HepG2 (cell line): Measurements from ENCODE around the gene RSAD2. TPM values are rescaled to one million over a fixed set of nuclear protein-coding genes. Genes with fewer than 3 reads are reported as not detected.

Source experiments
- ELF1 ChIP-seq: sonication (generic); formaldehyde crosslinking; IDR thresholded peaks from 2 replicates; pipeline ENCODE4 v1.4.0; 2020; ENCODE audit warnings: missing genetic modification reagents
- FOXK2 ChIP-seq: fragments of 450-650 bp; IDR thresholded peaks from 2 replicates; pipeline ENCODE4 v1.6.1; 2016
- GRHL1 ChIP-seq: sonication (generic); formaldehyde crosslinking; conservative IDR thresholded peaks from 2 replicates; pipeline ENCODE4 v1.8.0; 2022; ENCODE audit warnings: missing genetic modification reagents
- HNRNPH1 ChIP-seq: fragments of 200-400 bp; formaldehyde crosslinking; optimal IDR thresholded peaks from 2 replicates; pipeline ENCODE3; 2017; ENCODE audit warnings: mild to moderate bottlenecking, low read depth, low read length
- RXRB ChIP-seq: IDR thresholded peaks from 2 replicates; pipeline ENCODE4 v1.6.1; 2016; ENCODE audit warnings: borderline replicate concordance, missing genetic modification reagents, missing compliant biosample characterization
- SOX13 ChIP-seq, 3 experiments: fragments of 450-650 bp in 1 of 3; sonication (generic) in 1 of 3; formaldehyde crosslinking in 1 of 3; IDR thresholded peaks in 2 of 3; conservative IDR thresholded peaks in 1 of 3; 2 replicates each; pipeline versions ENCODE4 v1.5.0 to v1.6.1; 2016 to 2020; ENCODE audit warnings: antibody characterized with exemption in 1 of 3, mild to moderate bottlenecking in 1 of 3, missing compliant biosample characterization in 1 of 3, missing genetic modification reagents in 1 of 3, moderate library complexity in 1 of 3
- TIGD3 ChIP-seq: sonication (generic); formaldehyde crosslinking; IDR thresholded peaks from 2 replicates; pipeline ENCODE4 v1.5.1; 2020; ENCODE audit warnings: mild to moderate bottlenecking, missing genetic modification reagents, borderline replicate concordance
- ZBTB44 ChIP-seq: sonication (generic); formaldehyde crosslinking; IDR thresholded peaks from 2 replicates; pipeline ENCODE4 v1.4.0; 2020; ENCODE audit warnings: missing genetic modification reagents
- ZKSCAN1 ChIP-seq: fragments of 150-350 bp; IDR thresholded peaks from 2 replicates; pipeline ENCODE4 v1.6.1; 2014; ENCODE audit warnings: low read length
- ZMAT5 ChIP-seq: sonication (generic); formaldehyde crosslinking; IDR thresholded peaks from 2 replicates; pipeline ENCODE4 v1.5.0; 2020; ENCODE audit warnings: mild to moderate bottlenecking, low read depth, missing genetic modification reagents, borderline replicate concordance
- ZNF253 ChIP-seq: sonication (generic); formaldehyde crosslinking; IDR thresholded peaks from 2 replicates; pipeline ENCODE4 v1.8.0; 2022; ENCODE audit warnings: mild to moderate bottlenecking, missing genetic modification reagents, borderline replicate concordance
- ZNF407 ChIP-seq: sonication (generic); formaldehyde crosslinking; IDR thresholded peaks from one replicate; pipeline ENCODE4 v1.5.1; 2020; ENCODE audit warnings: mild to moderate bottlenecking, missing genetic modification reagents; ENCODE audit errors: not compliant biosample characterization
- ZNF598 ChIP-seq: sonication (generic); formaldehyde crosslinking; IDR thresholded peaks from 2 replicates; pipeline ENCODE4 v1.5.1; 2020; ENCODE audit warnings: mild to moderate bottlenecking, missing genetic modification reagents, borderline replicate concordance
- polyA plus RNA-seq, 8 experiments: library from polyadenylated mRNA; depleted of rRNA in 3 of 8; stranded (reverse) in 7 of 8; unstranded in 1 of 8; fragments of >200 nt; fragmentation: Illumina TruSeq in 4 of 8; extraction: Trizol in 4 of 8; gene quantifications; 2 replicates each; pipeline versions ENCODE4 v1.2.1 to v1.2.3, GENCODE V29; 2011 to 2016; ENCODE audit warnings: low read depth in 4 of 8, missing spikeins in 1 of 8, mixed read lengths in 1 of 8; ENCODE audit not compliant: insufficient read depth in 1 of 8
- total RNA-seq, 5 experiments: library from RNA; depleted of rRNA; stranded (reverse); fragments of >200 nt; fragmentation: Illumina TruSeq; extraction: Trizol; gene quantifications; 2 replicates each; pipeline ENCODE4 v1.2.3, GENCODE V29; 2016; ENCODE audit warnings: low read depth in 1 of 5

Gene RSAD2
- total and polyA plus RNA-seq, 2 of the 13 experiments (the other 11 are each of a cell fraction or from before 2014, with no cell fraction given) = 0.11 TPM; not detected in 1

- TF ChIP-seq FOXK2 = no peak
- TF ChIP-seq HNRNPH1 = peak; percentile 63
- peak; percentile 99 for TF ChIP-seq RXRB (CRISPR knock-in tag)
- no peak for TF ChIP-seq ZMAT5 (CRISPR knock-in tag)
- no peak for TF ChIP-seq ZNF407 (CRISPR knock-in tag)
- no peak for TF ChIP-seq ZNF253 (CRISPR knock-in tag)
- no peak for TF ChIP-seq TIGD3 (CRISPR knock-in tag)
- no peak for TF ChIP-seq ZBTB44 (CRISPR knock-in tag)
- no peak for TF ChIP-seq GRHL1 (CRISPR knock-in tag)
- peak; percentile 56; the same call in 1 of the 2 replicates for TF ChIP-seq SOX13 (IDR thresholded peaks at IDR 0.05)
- peak in 1 of 2 experiments; percentile 92; a peak in 2 of 4 replicates for TF ChIP-seq SOX13 (CRISPR knock-in tag; conservative IDR thresholded peaks at IDR 0.05 in 1 of 2, IDR thresholded peaks at IDR 0.05 in 1 of 2)
- TF ChIP-seq ZNF598 (CRISPR knock-in tag) = peak; percentile 81; the same call in 1 of the 2 replicates
- no peak; the same call in 1 of the 2 replicates for TF ChIP-seq ELF1 (CRISPR knock-in tag)
- no peak for TF ChIP-seq ZKSCAN1
Observed at GRCh38 chr2:6921321-6921922, 43.8 kb downstream of the RSAD2 start (continued).
